ENCODE results near the gene LZTFL1.

Gene LZTFL1

DNA sequence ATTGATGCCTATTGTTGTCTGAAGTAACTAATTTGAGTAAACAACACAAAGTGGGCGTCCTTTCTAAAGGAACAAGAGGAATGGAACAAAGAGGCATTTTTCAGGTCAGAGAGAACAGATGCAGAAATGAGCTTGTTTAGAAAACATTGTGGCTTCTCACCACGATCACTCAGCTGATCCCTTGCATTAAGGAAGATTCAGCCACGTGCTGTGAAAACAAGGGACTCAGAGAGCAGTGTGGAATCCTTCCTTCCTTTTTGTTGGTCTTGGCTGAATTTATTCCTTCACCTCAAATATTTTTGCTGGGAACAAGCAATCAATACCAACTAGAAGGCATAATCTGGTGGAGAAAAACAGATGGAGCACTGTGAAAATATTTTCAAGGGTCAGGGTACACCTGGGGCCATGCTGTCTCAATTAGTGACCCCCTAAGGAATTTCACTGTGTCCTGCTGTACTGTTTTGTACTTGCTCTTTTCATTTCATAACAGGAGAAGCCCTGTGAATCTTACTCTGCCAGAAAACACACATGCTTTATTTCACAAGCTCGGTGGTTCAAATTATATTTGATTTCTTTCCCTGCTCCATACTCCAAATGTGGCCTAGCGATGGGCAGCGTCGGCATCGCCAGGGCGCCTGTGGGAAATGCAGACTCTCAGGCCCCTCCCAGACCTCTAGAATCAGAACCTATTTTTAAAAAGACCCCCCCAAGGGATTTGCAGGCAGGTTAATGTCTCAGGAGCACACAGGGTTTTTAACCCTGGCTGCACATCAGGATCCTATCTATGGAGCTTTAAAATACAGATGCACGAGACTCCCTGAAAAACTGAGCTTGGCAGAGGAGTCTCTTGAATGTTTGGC, 34.0 kb downstream of the LZTFL1 start:
- H3F3A ChIP-seq (ENCODE audit: insufficient read depth): no peaks in the 10 kb centered on the region
- H3K9me2 ChIP-seq (replicated peaks; ENCODE audit: insufficient read depth, low read length): no peaks in the 10 kb centered on the region
- H3K27me3 ChIP-seq (ENCODE audit: low read length): no peaks in the 10 kb centered on the region
- no peaks in the 10 kb centered on the region for H4K20me1 ChIP-seq (ENCODE audit: low read depth, low read length)
- no peak overlapping the region for H3K4me2 ChIP-seq (ENCODE audit: low read depth, low read length, poor library complexity, severe bottlenecking)
- H3K4me3 ChIP-seq (ENCODE audit: insufficient read depth, low read length, poor library complexity, severe bottlenecking): no peak overlapping the region
- no peak overlapping the region for H3K27ac ChIP-seq (ENCODE audit: low read depth, low read length)
- H2AFZ ChIP-seq (ENCODE audit: low read depth, low read length, severe bottlenecking): no peak overlapping the region
- no peaks in the 10 kb centered on the region for H3K79me2 ChIP-seq (ENCODE audit: insufficient read depth, low read length)
- H3K36me3 ChIP-seq (ENCODE audit: low read length): no peaks in the 10 kb centered on the region
- TF ChIP-seq, protein P1, sequence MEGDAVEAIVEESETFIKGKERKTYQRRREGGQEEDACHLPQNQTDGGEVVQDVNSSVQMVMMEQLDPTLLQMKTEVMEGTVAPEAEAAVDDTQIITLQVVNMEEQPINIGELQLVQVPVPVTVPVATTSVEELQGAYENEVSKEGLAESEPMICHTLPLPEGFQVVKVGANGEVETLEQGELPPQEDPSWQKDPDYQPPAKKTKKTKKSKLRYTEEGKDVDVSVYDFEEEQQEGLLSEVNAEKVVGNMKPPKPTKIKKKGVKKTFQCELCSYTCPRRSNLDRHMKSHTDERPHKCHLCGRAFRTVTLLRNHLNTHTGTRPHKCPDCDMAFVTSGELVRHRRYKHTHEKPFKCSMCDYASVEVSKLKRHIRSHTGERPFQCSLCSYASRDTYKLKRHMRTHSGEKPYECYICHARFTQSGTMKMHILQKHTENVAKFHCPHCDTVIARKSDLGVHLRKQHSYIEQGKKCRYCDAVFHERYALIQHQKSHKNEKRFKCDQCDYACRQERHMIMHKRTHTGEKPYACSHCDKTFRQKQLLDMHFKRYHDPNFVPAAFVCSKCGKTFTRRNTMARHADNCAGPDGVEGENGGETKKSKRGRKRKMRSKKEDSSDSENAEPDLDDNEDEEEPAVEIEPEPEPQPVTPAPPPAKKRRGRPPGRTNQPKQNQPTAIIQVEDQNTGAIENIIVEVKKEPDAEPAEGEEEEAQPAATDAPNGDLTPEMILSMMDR (IDR thresholded peaks at IDR 0.05; ENCODE audit: insufficient read depth, low read length, poor library complexity, severe bottlenecking): no peak
- H3K9me3 ChIP-seq (ENCODE audit: insufficient read depth, low read length): no peaks in the 10 kb centered on the region
- H3K9ac ChIP-seq (ENCODE audit: low read length): no peak overlapping the region

DNA sequence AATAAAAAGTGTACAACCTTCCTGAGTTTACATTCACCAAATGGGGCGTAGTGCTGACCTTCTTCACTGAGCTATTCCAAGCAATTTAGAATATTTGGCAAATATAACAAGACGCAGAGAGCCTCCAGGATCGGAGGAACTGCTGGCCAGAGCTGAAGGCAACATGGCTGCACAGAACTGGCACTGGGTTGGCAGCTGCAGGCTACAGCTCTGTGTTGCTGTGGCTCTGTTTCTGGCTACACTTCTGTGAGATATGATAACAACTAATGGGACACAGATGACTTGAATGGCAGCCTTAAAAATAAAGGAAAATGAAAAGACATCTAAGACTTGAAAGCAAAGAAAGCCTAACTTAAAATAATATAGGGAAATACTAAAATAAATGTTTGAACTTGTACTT, 34.8 kb downstream of the LZTFL1 start:
- no peak for TF ChIP-seq EZH2phosphoT487 (conservative IDR thresholded peaks at IDR 0.05; ENCODE audit: low read length)
- TF ChIP-seq, protein P1 (IDR thresholded peaks at IDR 0.05; ENCODE audit: insufficient read depth, low read length, poor library complexity, severe bottlenecking): no peak
- H3K27ac ChIP-seq (ENCODE audit: low read depth, low read length): no peak overlapping the region
- H3K4me2 ChIP-seq (ENCODE audit: low read depth, low read length, poor library complexity, severe bottlenecking): no peak overlapping the region
- H3K9me2 ChIP-seq (replicated peaks; ENCODE audit: insufficient read depth, low read length): no peaks in the 10 kb centered on the region
- no peaks in the 10 kb centered on the region for H3K9me3 ChIP-seq (ENCODE audit: insufficient read depth, low read length)
- no peak overlapping the region for H3K4me3 ChIP-seq (ENCODE audit: insufficient read depth, low read length, poor library complexity, severe bottlenecking)
- H4K20me1 ChIP-seq (ENCODE audit: low read depth, low read length): no peaks in the 10 kb centered on the region
- no peak overlapping the region for H2AFZ ChIP-seq (ENCODE audit: low read depth, low read length, severe bottlenecking)
- H3K27me3 ChIP-seq (ENCODE audit: low read length): no peaks in the 10 kb centered on the region
- no peaks in the 10 kb centered on the region for H3F3A ChIP-seq (ENCODE audit: insufficient read depth)
- H3K79me2 ChIP-seq (ENCODE audit: insufficient read depth, low read length): no peaks in the 10 kb centered on the region
- H3K36me3 ChIP-seq (ENCODE audit: low read length): no peaks in the 10 kb centered on the region
- no peak overlapping the region for H3K9ac ChIP-seq (ENCODE audit: low read length)

DNA sequence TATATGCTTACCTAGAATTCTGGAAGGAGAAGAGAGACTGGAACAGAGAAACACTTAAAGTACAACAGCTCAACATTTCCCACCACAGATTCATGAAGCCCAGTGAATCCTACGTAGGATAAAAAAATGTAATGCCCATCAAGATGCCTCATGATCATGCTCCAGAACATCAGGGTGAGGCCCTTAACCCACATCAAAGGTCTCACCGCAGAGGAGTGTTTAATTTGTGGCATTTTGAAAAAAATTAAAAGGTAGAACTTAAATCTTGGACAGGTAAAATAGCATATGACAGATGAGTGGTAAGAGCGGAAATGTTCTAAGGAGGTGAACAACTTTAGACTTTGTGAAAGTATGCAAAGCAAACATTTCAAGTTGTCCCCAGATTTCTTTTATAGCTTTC, 35.8 kb downstream of the LZTFL1 start:
- H4K20me1 ChIP-seq (ENCODE audit: low read depth, low read length): no peaks in the 10 kb centered on the region
- H3K4me2 ChIP-seq (ENCODE audit: low read depth, low read length, poor library complexity, severe bottlenecking): no peak overlapping the region
- H3K27me3 ChIP-seq (ENCODE audit: low read length): no peaks in the 10 kb centered on the region
- no peaks in the 10 kb centered on the region for H3F3A ChIP-seq (ENCODE audit: insufficient read depth)
- no peak overlapping the region for H3K9ac ChIP-seq (ENCODE audit: low read length)
- H3K9me2 ChIP-seq (replicated peaks; ENCODE audit: insufficient read depth, low read length): no peaks in the 10 kb centered on the region
- no peaks in the 10 kb centered on the region for H3K79me2 ChIP-seq (ENCODE audit: insufficient read depth, low read length)
- TF ChIP-seq EZH2phosphoT487 (conservative IDR thresholded peaks at IDR 0.05; ENCODE audit: low read length): no peak
- TF ChIP-seq, protein P1 (IDR thresholded peaks at IDR 0.05; ENCODE audit: insufficient read depth, low read length, poor library complexity, severe bottlenecking): no peak
- H3K27ac ChIP-seq (ENCODE audit: low read depth, low read length): no peak overlapping the region
- H3K36me3 ChIP-seq (ENCODE audit: low read length): no peaks in the 10 kb centered on the region
- H3K4me3 ChIP-seq (ENCODE audit: insufficient read depth, low read length, poor library complexity, severe bottlenecking): no peak overlapping the region
- H3K9me3 ChIP-seq (ENCODE audit: insufficient read depth, low read length): no peaks in the 10 kb centered on the region
- H2AFZ ChIP-seq (ENCODE audit: low read depth, low read length, severe bottlenecking): no peak overlapping the region

Measured in SU-DHL-6 (cell line).